HL-60 (cell line): ENCODE results near the gene POC1A.

ENCODE experiments used
- CTCF ChIP-seq: IDR thresholded peaks from one replicate; pipeline ENCODE4 v1.5.1; 2011; ENCODE audit warnings: low read length, control low read depth, inconsistent platforms; ENCODE audit not compliant: insufficient read depth
- GABPA ChIP-seq: IDR thresholded peaks from 2 replicates; pipeline ENCODE4 v1.6.1; 2012; ENCODE audit warnings: low read depth
- POLR2AphosphoS5 ChIP-seq: IDR thresholded peaks from 2 replicates; pipeline ENCODE4 v1.6.1; 2012; ENCODE audit warnings: low read depth
- REST ChIP-seq: IDR thresholded peaks from 2 replicates; pipeline ENCODE4 v1.6.1; 2012; ENCODE audit warnings: low read depth; ENCODE audit not compliant: insufficient replicate concordance

DNA sequence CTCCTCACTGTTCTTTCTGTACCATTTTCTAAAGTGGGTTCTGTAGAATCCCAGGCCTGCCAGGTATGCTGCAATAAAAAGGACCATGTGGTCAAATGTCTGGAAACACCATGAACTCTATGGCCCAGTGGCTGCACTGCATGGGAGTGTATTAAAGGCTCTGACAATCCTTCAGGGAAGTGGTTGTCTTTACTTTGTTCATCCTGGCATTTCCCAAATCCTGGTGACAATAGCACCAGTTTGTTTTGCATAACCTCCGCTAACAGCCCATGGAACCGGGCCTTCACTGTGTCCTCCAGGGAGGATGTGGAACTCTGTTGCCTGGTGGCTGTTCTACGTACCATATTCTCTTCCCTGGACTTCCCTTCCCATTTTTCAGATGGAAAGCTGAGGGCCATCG lies 86.7 kb downstream of the POC1A start:
- no peak for TF ChIP-seq CTCF
- TF ChIP-seq GABPA = no peak
- TF ChIP-seq POLR2AphosphoS5 = no peak
- no peak for TF ChIP-seq REST
